ENCODE measurements around the gene NUP107. TPM values are rescaled to one million over a fixed set of nuclear protein-coding genes. Genes with fewer than 3 reads are reported as not detected.
A peak's percentile ranks its signal among the peaks of the same experiment; 100 is the strongest.

The NUP107 gene
- total and polyA plus RNA-seq, 7 experiments from 2014 or later, result 25.5 to 80.9 (median 51.4) TPM

DNA sequence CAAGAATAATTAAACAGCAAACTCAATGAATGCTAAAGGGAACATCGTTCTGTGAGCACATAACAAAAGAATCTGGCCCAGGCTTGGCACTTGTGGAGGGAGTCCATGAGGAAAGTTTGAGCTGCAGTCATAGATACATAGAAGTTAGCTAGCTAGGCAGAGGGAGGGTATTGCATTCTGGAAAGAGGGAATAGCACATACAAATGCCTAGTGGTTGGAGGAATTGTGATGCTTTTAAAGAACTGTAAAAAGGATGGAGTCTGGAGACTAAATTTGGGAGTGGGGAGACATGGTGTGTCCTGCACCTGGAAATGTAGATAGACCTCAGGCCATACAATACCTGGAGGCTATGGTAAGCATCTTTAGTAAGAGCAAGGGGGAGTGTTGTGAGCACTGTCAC is 83.2 kb downstream of the NUP107 start:
- DNase-seq, result no peak
- no peaks in the 10 kb centered on the region for H3K27me3 Mint-ChIP-seq
- CTCF ChIA-PET, result interaction anchor here (1.2 kb wide), 1 partner anchor 24 kb away, joined by 3 read pairs; the partner anchor contains the start of gene SLC35E3

DNA sequence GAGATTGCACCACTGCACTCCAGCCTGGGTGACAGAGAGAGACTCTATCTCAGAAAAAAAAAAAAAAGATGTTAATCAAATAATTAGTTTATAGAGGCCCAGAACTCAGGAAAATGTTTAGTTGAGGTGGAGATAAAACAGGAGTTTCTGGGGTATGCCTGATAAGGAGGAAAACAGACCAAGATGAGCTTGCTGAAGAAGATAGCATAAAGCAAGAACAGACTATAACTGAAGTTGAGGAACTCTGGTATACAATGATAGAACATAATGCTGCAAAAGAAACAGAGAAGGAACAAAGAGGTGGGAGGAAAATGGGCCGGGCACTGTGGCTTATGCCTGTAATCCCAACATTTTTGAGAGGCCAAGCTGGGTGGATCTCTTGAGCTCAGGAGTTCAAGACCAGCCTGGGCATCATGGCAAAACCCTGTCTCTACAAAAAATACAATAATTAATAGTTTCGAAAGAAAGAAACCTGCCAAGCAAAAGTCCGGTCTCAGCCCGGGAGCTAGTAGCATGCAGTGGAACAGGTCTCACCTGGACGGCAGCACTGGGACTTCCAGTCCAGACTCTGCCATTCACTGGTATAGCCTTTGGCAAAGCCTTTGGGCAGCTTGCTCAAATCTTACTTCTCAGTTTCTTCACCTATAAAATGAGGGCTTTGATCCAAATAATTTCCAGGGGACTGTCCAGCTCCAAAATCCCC is 84.6 kb downstream of the NUP107 start:
- POLR2A ChIA-PET, result interaction anchor here (0.5 to 1.4 kb wide), 5 partner anchors 9 to 394 kb away, joined by 3 to 7 read pairs (median 3); partner anchors contain the start of genes MDM2 and SLC35E3
- CTCF ChIA-PET, result interaction anchor here (0.6 to 1.2 kb wide), 2 partner anchors 25 to 334 kb away, joined by 3 read pairs; partner anchors contain the start of gene SLC35E3

More for the DNA sequence above, 83.2 kb downstream of the NUP107 start:
- H3K27ac Mint-ChIP-seq, result peak overlapping the region in 7 of 9 donors; percentile 11 to 82 (median 42)
- POLR2A ChIA-PET, result interaction anchor here (1.3 kb wide), 1 partner anchor 37 kb away, joined by 3 read pairs; no protein-coding TSS in a partner anchor
- H3K4me1 ChIP-seq (ENCODE audit: control insufficient read depth in 2 of 2, insufficient read depth in 2 of 2, low read length in 2 of 2), result peaks cover 5 to 15% of the 10 kb centered on the region in 2 donors
- H3K4me3 ChIP-seq (ENCODE audit: low read length), result no peak overlapping the region
- peaks cover 0 to 5% (median 0%) of the 10 kb centered on the region in 3 experiments for H3K36me3 ChIP-seq (ENCODE audit: control insufficient read depth in 2 of 3, insufficient read depth in 3 of 3, low read length in 3 of 3)
- intact Hi-C loops (cut with micrococcal nuclease), result loop anchor here in 1 of 2 donors (5.0 kb wide), 1 partner anchor 37 kb away; the partner anchor contains the start of gene MDM2
- H3K36me3 Mint-ChIP-seq, result peaks cover 0 to 13% (median 4%) of the 10 kb centered on the region in 5 donors
- no peak for ATAC-seq
- no peaks in the 10 kb centered on the region for H3K9me3 ChIP-seq (ENCODE audit: control insufficient read depth in 2 of 3, low read length in 3 of 3)
- H3K4me3 Mint-ChIP-seq, result no peak overlapping the region
- peaks cover 9 to 36% (median 23%) of the 10 kb centered on the region in 7 donors for H3K4me1 Mint-ChIP-seq
- H3K27ac ChIP-seq (ENCODE audit: low read depth, low read length), result no peak overlapping the region
- peaks cover 0 to 6% (median 0%) of the 10 kb centered on the region in 11 donors for H3K9me3 Mint-ChIP-seq
- H3K27me3 ChIP-seq (ENCODE audit: control insufficient read depth in 2 of 2, insufficient read depth in 2 of 2, low read length in 2 of 2), result no peaks in the 10 kb centered on the region

DNA sequence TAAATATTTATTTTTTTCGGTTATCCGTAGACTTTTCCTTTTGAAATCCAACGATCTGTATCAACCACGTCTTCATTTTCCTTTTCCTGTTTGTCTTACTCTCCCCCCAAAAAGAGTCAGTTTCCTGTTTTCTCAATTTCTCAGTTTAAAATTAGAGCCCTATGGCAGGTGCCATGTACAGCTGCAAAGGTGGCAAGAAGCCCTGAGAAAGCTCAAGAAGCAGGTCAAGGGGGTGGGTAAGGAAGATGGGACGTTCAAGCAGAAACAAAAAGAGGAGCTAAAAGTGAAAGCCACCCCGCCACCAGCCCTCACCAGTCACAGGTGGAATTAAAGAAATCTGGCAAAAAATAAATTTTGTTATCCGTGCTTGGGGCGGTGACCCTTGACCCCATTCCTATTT is 85.9 kb downstream of the NUP107 start:
- Mint-ChIP-seq H3K27ac (peak overlapping the region; percentile 24 to 94 (median 86)), H3K9me3 (peaks cover 0 to 6% (median 0%) of the 10 kb centered on the region in 11 donors), H3K4me3 (peak overlapping the region; percentile 36 to 81 (median 70)), H3K4me1 (peaks cover 9 to 36% (median 23%) of the 10 kb centered on the region in 7 donors), H3K36me3 (peaks cover 0 to 10% (median 4%) of the 10 kb centered on the region in 5 donors), H3K27me3 (no peaks in the 10 kb centered on the region)
- DNase-seq (peak in 2 of 9 donors; percentile 7 to 13), ATAC-seq (no peak)
- no peaks in the 10 kb centered on the region for H3K9me3 ChIP-seq (ENCODE audit: control insufficient read depth in 2 of 3, low read length in 3 of 3)
- ChIA-PET CTCF (no interaction called here), POLR2A (interaction anchor here (1.1 to 1.6 kb wide), 3 partner anchors 35 to 40 kb away, joined by 5 to 7 read pairs (median 7); partner anchors contain the start of gene MDM2)
- H3K36me3 ChIP-seq (ENCODE audit: control insufficient read depth in 2 of 3, insufficient read depth in 3 of 3, low read length in 3 of 3), result no peaks in the 10 kb centered on the region
- H3K27me3 ChIP-seq (ENCODE audit: control insufficient read depth in 2 of 2, insufficient read depth in 2 of 2, low read length in 2 of 2), result no peaks in the 10 kb centered on the region
- H3K4me1 ChIP-seq (ENCODE audit: control insufficient read depth in 2 of 2, insufficient read depth in 2 of 2, low read length in 2 of 2), result peaks cover 5 to 15% of the 10 kb centered on the region in 2 donors
- H3K27ac ChIP-seq (ENCODE audit: low read depth, low read length), result peak overlapping the region; percentile 39
- intact Hi-C loops (cut with micrococcal nuclease), result loop anchor here in 1 of 2 donors (5.0 kb wide), 1 partner anchor 35 kb away; the partner anchor contains the start of gene MDM2
- peak overlapping the region; percentile 16 for H3K4me3 ChIP-seq (ENCODE audit: low read length)

More for the DNA sequence above, 84.6 kb downstream of the NUP107 start:
- DNase-seq (no peak), ATAC-seq (no peak)
- peaks cover 9 to 36% (median 23%) of the 10 kb centered on the region in 7 donors for H3K4me1 Mint-ChIP-seq
- H3K27me3 Mint-ChIP-seq, result no peaks in the 10 kb centered on the region
- intact Hi-C loops (cut with micrococcal nuclease), result loop anchor here in 1 of 2 donors (5.0 kb wide), 1 partner anchor 36 kb away; the partner anchor contains the start of gene MDM2
- Histone ChIP-seq H3K36me3 (ENCODE audit: control insufficient read depth in 2 of 3, insufficient read depth in 3 of 3, low read length in 3 of 3) (peaks cover 0 to 5% (median 0%) of the 10 kb centered on the region in 3 experiments), H3K9me3 (ENCODE audit: control insufficient read depth in 2 of 3, low read length in 3 of 3) (no peaks in the 10 kb centered on the region), H3K27ac (ENCODE audit: low read depth, low read length) (no peak overlapping the region), H3K4me3 (ENCODE audit: low read length) (no peak overlapping the region), H3K4me1 (ENCODE audit: control insufficient read depth in 2 of 2, insufficient read depth in 2 of 2, low read length in 2 of 2) (peaks cover 5 to 15% of the 10 kb centered on the region in 2 donors), H3K27me3 (ENCODE audit: control insufficient read depth in 2 of 2, insufficient read depth in 2 of 2, low read length in 2 of 2) (no peaks in the 10 kb centered on the region)
- H3K36me3 Mint-ChIP-seq, result peaks cover 0 to 13% (median 4%) of the 10 kb centered on the region in 5 donors
- H3K9me3 Mint-ChIP-seq, result peaks cover 0 to 6% (median 0%) of the 10 kb centered on the region in 11 donors
- H3K4me3 Mint-ChIP-seq, result no peak overlapping the region
- H3K27ac Mint-ChIP-seq, result peak overlapping the region in 8 of 9 donors; percentile 9 to 83 (median 46)

DNA sequence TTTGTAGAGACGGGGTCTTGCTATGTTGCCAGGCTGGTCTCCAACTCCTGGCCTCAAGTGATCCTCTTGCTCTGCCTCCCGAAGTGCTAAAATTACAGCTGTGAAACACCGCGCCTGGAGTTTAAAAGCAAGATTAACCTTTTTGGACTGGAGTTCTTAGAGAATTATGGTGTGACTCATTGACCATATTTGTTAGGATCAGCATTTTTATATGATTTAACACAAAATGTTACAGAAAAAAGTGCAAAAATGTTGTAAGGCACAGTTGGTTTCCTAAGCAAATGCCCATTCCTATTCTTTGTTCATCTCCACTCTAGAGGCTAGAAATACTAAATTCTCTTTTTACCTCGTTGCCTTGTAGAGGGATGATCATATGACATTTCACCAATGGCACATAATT is 86.8 kb downstream of the NUP107 start:
- ATAC-seq, result no peak
- ChIA-PET POLR2A (interaction anchor here (1.0 to 1.6 kb wide), 3 partner anchors 34 to 440 kb away, joined by 3 to 7 read pairs (median 5); partner anchors contain the start of gene MDM2), CTCF (no interaction called here)
- no peak overlapping the region for H3K27ac ChIP-seq (ENCODE audit: low read depth, low read length)
- H3K27me3 ChIP-seq (ENCODE audit: control insufficient read depth in 2 of 2, insufficient read depth in 2 of 2, low read length in 2 of 2), result no peaks in the 10 kb centered on the region
- Mint-ChIP-seq H3K36me3 (peaks cover 0 to 10% (median 4%) of the 10 kb centered on the region in 5 donors), H3K4me1 (peaks cover 9 to 36% (median 23%) of the 10 kb centered on the region in 7 donors), H3K4me3 (peak overlapping the region in 8 of 10 donors; percentile 28 to 81 (median 68)), H3K27me3 (no peaks in the 10 kb centered on the region), H3K27ac (peak overlapping the region in 8 of 9 donors; percentile 33 to 94 (median 86)), H3K9me3 (peaks cover 0 to 6% (median 0%) of the 10 kb centered on the region in 11 donors)
- H3K36me3 ChIP-seq (ENCODE audit: control insufficient read depth in 2 of 3, insufficient read depth in 3 of 3, low read length in 3 of 3), result no peaks in the 10 kb centered on the region
- DNase-seq, result no peak
- H3K4me1 ChIP-seq (ENCODE audit: control insufficient read depth in 2 of 2, insufficient read depth in 2 of 2, low read length in 2 of 2), result peaks cover 5 to 15% of the 10 kb centered on the region in 2 donors
- H3K4me3 ChIP-seq (ENCODE audit: low read length), result no peak overlapping the region
- intact Hi-C loops (cut with micrococcal nuclease), result loop anchor here in 1 of 2 donors (5.0 kb wide), 1 partner anchor 34 kb away; the partner anchor contains the start of gene MDM2
- no peaks in the 10 kb centered on the region for H3K9me3 ChIP-seq (ENCODE audit: control insufficient read depth in 2 of 3, low read length in 3 of 3)

DNA sequence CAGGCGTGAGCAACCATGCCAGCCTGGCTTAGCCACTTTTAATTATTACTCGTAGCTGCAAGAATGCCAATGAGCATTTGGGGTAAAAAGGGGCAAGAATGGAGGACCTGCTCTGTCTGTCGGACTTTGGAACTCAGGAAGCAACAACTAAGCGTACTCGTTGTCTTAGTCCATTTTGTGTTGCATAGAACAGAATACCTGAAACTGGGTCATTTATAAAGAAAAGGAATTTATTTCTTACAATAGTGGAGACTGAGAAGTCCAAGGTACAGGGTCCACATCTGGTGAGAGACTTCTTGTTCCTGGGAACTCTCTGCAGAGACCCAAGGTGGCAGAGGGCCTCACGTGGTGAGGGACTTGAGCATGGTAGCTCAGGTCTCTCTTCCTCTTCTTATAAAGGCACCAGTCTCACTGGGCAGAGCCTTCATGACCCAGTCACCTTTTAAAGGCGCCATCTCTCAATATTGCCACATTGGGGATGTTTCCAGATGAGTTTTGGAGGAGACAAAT is 88.4 kb downstream of the NUP107 start:
- no peaks in the 10 kb centered on the region for H3K9me3 ChIP-seq (ENCODE audit: control insufficient read depth in 2 of 3, low read length in 3 of 3)
- POLR2A ChIA-PET, result no interaction called here
- no peak overlapping the region for H3K27ac Mint-ChIP-seq
- no peak overlapping the region for H3K27ac ChIP-seq (ENCODE audit: low read depth, low read length)
- CTCF ChIA-PET, result interaction anchor here (0.6 kb wide), 1 partner anchor 36 kb away, joined by 3 read pairs; no protein-coding TSS in a partner anchor
- H3K27me3 Mint-ChIP-seq, result no peaks in the 10 kb centered on the region
- H3K4me3 ChIP-seq (ENCODE audit: low read length), result no peak overlapping the region
- H3K4me1 ChIP-seq (ENCODE audit: control insufficient read depth in 2 of 2, insufficient read depth in 2 of 2, low read length in 2 of 2), result peaks cover 5 to 15% of the 10 kb centered on the region in 2 donors
- no peaks in the 10 kb centered on the region for H3K27me3 ChIP-seq (ENCODE audit: control insufficient read depth in 2 of 2, insufficient read depth in 2 of 2, low read length in 2 of 2)
- H3K36me3 Mint-ChIP-seq, result peaks cover 0 to 7% (median 6%) of the 10 kb centered on the region in 5 donors
- peaks cover 9 to 30% (median 23%) of the 10 kb centered on the region in 7 donors for H3K4me1 Mint-ChIP-seq
- DNase-seq, result no peak
- peaks cover 0 to 2% (median 0%) of the 10 kb centered on the region in 11 donors for H3K9me3 Mint-ChIP-seq
- no peak for ATAC-seq
- no peaks in the 10 kb centered on the region for H3K36me3 ChIP-seq (ENCODE audit: control insufficient read depth in 2 of 3, insufficient read depth in 3 of 3, low read length in 3 of 3)
- no peak overlapping the region for H3K4me3 Mint-ChIP-seq
- intact Hi-C loops (cut with micrococcal nuclease), result no loop called here

DNA sequence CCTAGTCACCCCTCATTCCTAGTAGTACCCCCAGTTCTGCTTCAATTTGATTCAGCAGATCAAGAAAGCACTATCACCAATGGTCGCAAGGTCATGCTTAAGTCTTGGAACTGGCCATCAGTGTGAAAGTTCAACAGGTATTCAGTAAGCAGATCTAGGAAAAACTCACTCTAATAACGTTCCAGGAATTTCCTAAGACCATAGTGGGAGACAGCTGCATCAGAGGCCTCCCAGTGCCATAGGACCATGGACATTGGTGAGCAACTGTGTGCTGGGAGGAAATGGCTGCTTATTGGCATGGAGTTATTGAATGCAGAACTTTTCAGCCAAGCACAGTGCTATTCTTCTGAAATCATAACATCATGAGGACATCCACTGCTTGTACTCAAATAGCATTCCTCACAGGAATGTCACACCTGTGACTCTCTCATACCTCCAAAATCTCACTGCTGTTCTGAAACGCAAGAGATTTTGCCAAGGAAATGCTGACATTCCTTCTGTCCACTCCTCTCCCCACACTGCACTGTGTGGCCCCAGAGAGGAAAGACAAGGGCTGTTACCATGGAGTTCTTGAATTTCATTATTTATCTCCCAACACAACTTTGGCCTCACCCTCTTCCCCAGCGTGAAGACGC is 90.3 kb downstream of the NUP107 start:
- Histone ChIP-seq H3K4me3 (ENCODE audit: low read length) (no peak overlapping the region), H3K27me3 (ENCODE audit: control insufficient read depth in 2 of 2, insufficient read depth in 2 of 2, low read length in 2 of 2) (no peaks in the 10 kb centered on the region), H3K27ac (ENCODE audit: low read depth, low read length) (no peak overlapping the region), H3K36me3 (ENCODE audit: control insufficient read depth in 2 of 3, insufficient read depth in 3 of 3, low read length in 3 of 3) (no peaks in the 10 kb centered on the region), H3K4me1 (ENCODE audit: control insufficient read depth in 2 of 2, insufficient read depth in 2 of 2, low read length in 2 of 2) (peaks cover 5 to 15% of the 10 kb centered on the region in 2 donors), H3K9me3 (ENCODE audit: control insufficient read depth in 2 of 3, low read length in 3 of 3) (no peaks in the 10 kb centered on the region)
- no peak for ATAC-seq
- H3K27ac Mint-ChIP-seq, result peak overlapping the region in 1 of 9 donors; percentile 65
- intact Hi-C loops (cut with micrococcal nuclease), result no loop called here
- CTCF ChIA-PET, result no interaction called here
- peaks cover 9 to 24% (median 19%) of the 10 kb centered on the region in 7 donors for H3K4me1 Mint-ChIP-seq
- H3K4me3 Mint-ChIP-seq, result no peak overlapping the region
- POLR2A ChIA-PET, result no interaction called here
- no peaks in the 10 kb centered on the region for H3K9me3 Mint-ChIP-seq
- peaks cover 0 to 11% (median 5%) of the 10 kb centered on the region in 5 donors for H3K36me3 Mint-ChIP-seq
- DNase-seq, result no peak
- H3K27me3 Mint-ChIP-seq, result no peaks in the 10 kb centered on the region
